ENCODE measurements around the gene BTBD3.

The BTBD3 gene

GRCh38 chr20:11880680-11881079, 37.0 kb upstream of the BTBD3 start:
- H3K36me3 ChIP-seq (replicated peaks; ENCODE audit: low read depth, low read length): no peaks in the 10 kb centered on the region
- no peaks in the 10 kb centered on the region for H3K79me2 ChIP-seq (ENCODE audit: low read length)
- no peak overlapping the region for H2AFZ ChIP-seq (ENCODE audit: low read depth, low read length)
- no peak overlapping the region for H3K4me3 ChIP-seq (ENCODE audit: low read length)
- no peaks in the 10 kb centered on the region for H3K4me1 ChIP-seq (ENCODE audit: low read length)
- no peaks in the 10 kb centered on the region for H3K27me3 ChIP-seq (ENCODE audit: low read depth, low read length)
- H3K4me2 ChIP-seq (ENCODE audit: low read length): no peak overlapping the region
- TF ChIP-seq, protein P1, sequence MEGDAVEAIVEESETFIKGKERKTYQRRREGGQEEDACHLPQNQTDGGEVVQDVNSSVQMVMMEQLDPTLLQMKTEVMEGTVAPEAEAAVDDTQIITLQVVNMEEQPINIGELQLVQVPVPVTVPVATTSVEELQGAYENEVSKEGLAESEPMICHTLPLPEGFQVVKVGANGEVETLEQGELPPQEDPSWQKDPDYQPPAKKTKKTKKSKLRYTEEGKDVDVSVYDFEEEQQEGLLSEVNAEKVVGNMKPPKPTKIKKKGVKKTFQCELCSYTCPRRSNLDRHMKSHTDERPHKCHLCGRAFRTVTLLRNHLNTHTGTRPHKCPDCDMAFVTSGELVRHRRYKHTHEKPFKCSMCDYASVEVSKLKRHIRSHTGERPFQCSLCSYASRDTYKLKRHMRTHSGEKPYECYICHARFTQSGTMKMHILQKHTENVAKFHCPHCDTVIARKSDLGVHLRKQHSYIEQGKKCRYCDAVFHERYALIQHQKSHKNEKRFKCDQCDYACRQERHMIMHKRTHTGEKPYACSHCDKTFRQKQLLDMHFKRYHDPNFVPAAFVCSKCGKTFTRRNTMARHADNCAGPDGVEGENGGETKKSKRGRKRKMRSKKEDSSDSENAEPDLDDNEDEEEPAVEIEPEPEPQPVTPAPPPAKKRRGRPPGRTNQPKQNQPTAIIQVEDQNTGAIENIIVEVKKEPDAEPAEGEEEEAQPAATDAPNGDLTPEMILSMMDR (IDR thresholded peaks at IDR 0.05; ENCODE audit: low read depth, low read length): no peak
- TF ChIP-seq EZH2phosphoT487 (IDR thresholded peaks at IDR 0.05; ENCODE audit: low read depth): no peak
- no peaks in the 10 kb centered on the region for H4K20me1 ChIP-seq (ENCODE audit: insufficient read depth, low read length)
- H3K9me3 ChIP-seq (ENCODE audit: insufficient read depth, low read length): no peaks in the 10 kb centered on the region
- no peak overlapping the region for H3K9ac ChIP-seq (ENCODE audit: low read length)
- H3K27ac ChIP-seq (ENCODE audit: low read length): no peak overlapping the region

DNA sequence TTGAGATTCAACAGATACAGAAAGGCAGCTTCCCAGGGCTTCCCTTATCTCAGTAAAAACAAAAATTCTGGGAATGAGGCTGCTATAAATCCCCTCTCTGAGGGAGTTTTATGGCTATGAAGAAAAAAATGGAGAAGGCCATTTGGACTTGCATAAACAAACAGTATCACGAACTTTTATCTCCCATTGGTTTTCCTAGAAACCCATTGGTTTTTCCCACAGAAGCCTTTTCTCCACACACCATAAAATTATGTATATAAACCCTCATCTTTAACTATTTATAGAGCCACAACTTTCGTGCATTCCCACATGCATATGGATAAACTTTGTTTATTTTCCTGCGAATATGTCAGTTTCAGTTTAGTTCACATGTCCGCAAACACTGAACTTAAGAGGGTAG, 36.2 kb upstream of the BTBD3 start:
- H2AFZ ChIP-seq (ENCODE audit: low read depth, low read length): no peak overlapping the region
- no peaks in the 10 kb centered on the region for H3K79me2 ChIP-seq (ENCODE audit: low read length)
- H3K4me1 ChIP-seq (ENCODE audit: low read length): no peaks in the 10 kb centered on the region
- no peaks in the 10 kb centered on the region for H3K9me3 ChIP-seq (ENCODE audit: insufficient read depth, low read length)
- TF ChIP-seq EZH2phosphoT487 (IDR thresholded peaks at IDR 0.05; ENCODE audit: low read depth): no peak
- TF ChIP-seq, protein P1 (IDR thresholded peaks at IDR 0.05; ENCODE audit: low read depth, low read length): no peak
- no peaks in the 10 kb centered on the region for H4K20me1 ChIP-seq (ENCODE audit: insufficient read depth, low read length)
- H3K36me3 ChIP-seq (replicated peaks; ENCODE audit: low read depth, low read length): no peaks in the 10 kb centered on the region
- H3K9ac ChIP-seq (ENCODE audit: low read length): no peak overlapping the region
- no peak overlapping the region for H3K27ac ChIP-seq (ENCODE audit: low read length)
- no peak overlapping the region for H3K4me3 ChIP-seq (ENCODE audit: low read length)
- H3K27me3 ChIP-seq (ENCODE audit: low read depth, low read length): no peaks in the 10 kb centered on the region
- no peak overlapping the region for H3K4me2 ChIP-seq (ENCODE audit: low read length)

- Histone ChIP-seq H3K27ac (ENCODE audit: low read length) (no peak overlapping the region), H2AFZ (ENCODE audit: low read depth, low read length) (no peak overlapping the region), H3K36me3 (replicated peaks; ENCODE audit: low read depth, low read length) (no peaks in the 10 kb centered on the region), H3K9ac (ENCODE audit: low read length) (no peak overlapping the region), H3K4me2 (ENCODE audit: low read length) (no peak overlapping the region), H3K9me3 (ENCODE audit: insufficient read depth, low read length) (no peaks in the 10 kb centered on the region), H3K79me2 (ENCODE audit: low read length) (no peaks in the 10 kb centered on the region), H4K20me1 (ENCODE audit: insufficient read depth, low read length) (no peaks in the 10 kb centered on the region), H3K27me3 (ENCODE audit: low read depth, low read length) (no peaks in the 10 kb centered on the region), H3K4me1 (ENCODE audit: low read length) (no peaks in the 10 kb centered on the region), H3K4me3 (ENCODE audit: low read length) (no peak overlapping the region)
- TF ChIP-seq, protein P1 (IDR thresholded peaks at IDR 0.05; ENCODE audit: low read depth, low read length): no peak
- no peak for TF ChIP-seq EZH2phosphoT487 (IDR thresholded peaks at IDR 0.05; ENCODE audit: low read depth)
Observed at GRCh38 chr20:11882651-11883050, 35.0 kb upstream of the BTBD3 start.

DNA sequence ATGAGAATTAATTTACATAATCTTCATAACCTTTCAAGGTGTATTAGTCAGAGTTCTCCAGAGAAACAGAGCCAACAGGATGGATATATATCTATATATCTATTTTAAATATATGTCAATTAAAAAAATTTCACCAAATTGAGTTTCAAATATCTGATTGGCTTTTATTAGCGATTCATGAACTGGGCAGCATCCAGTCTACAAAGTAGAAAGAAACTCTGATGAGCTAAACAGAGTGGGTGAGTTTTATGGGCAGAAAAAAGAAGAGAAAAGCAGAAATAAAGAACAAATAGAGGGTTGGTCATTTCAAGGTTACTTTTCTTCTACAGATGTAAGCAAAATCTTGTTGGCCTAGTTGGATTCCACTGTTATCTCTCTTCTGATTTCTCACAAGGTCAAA, 29.0 kb upstream of the BTBD3 start:
- H3K36me3 ChIP-seq (replicated peaks; ENCODE audit: low read depth, low read length): no peaks in the 10 kb centered on the region
- H3K27ac ChIP-seq (ENCODE audit: low read length): no peak overlapping the region
- no peak overlapping the region for H2AFZ ChIP-seq (ENCODE audit: low read depth, low read length)
- no peak overlapping the region for H3K9ac ChIP-seq (ENCODE audit: low read length)
- TF ChIP-seq, protein P1 (IDR thresholded peaks at IDR 0.05; ENCODE audit: low read depth, low read length): no peak
- no peak for TF ChIP-seq EZH2phosphoT487 (IDR thresholded peaks at IDR 0.05; ENCODE audit: low read depth)
- H4K20me1 ChIP-seq (ENCODE audit: insufficient read depth, low read length): no peaks in the 10 kb centered on the region
- H3K9me3 ChIP-seq (ENCODE audit: insufficient read depth, low read length): no peaks in the 10 kb centered on the region
- H3K4me3 ChIP-seq (ENCODE audit: low read length): no peak overlapping the region
- no peaks in the 10 kb centered on the region for H3K79me2 ChIP-seq (ENCODE audit: low read length)
- no peaks in the 10 kb centered on the region for H3K27me3 ChIP-seq (ENCODE audit: low read depth, low read length)
- no peak overlapping the region for H3K4me2 ChIP-seq (ENCODE audit: low read length)
- H3K4me1 ChIP-seq (ENCODE audit: low read length): no peaks in the 10 kb centered on the region
